ENCODE measurements around the gene MPHOSPH9.

MPHOSPH9 gene

GRCh38 chr12:123268850-123269249 lies 35.9 kb upstream of the MPHOSPH9 start:
- TF ChIP-seq SIN3A (IDR thresholded peaks at IDR 0.05; ENCODE audit: borderline replicate concordance, insufficient read depth, low read length): no peak
- no peak for TF ChIP-seq REST (IDR thresholded peaks at IDR 0.05; ENCODE audit: insufficient read depth in 1 of 2, low read depth in 2 of 2, low read length in 2 of 2)
- no peak for TF ChIP-seq TAF1 (IDR thresholded peaks at IDR 0.05; ENCODE audit: borderline replicate concordance, insufficient read depth, low read length)
- TF ChIP-seq POLR2AphosphoS5 (IDR thresholded peaks at IDR 0.05; ENCODE audit: low read depth, low read length): no peak
- no peak for TF ChIP-seq FOXP2 (optimal IDR thresholded peaks at IDR 0.05; ENCODE audit: borderline replicate concordance, extremely low read depth, extremely low read length, insufficient read depth)

- no peak for TF ChIP-seq REST (IDR thresholded peaks at IDR 0.05; ENCODE audit: insufficient read depth in 1 of 2, low read depth in 2 of 2, low read length in 2 of 2)
- no peak for TF ChIP-seq SIN3A (IDR thresholded peaks at IDR 0.05; ENCODE audit: borderline replicate concordance, insufficient read depth, low read length)
Measured at GRCh38 chr12:123267991-123268843, 35.3 kb upstream of the MPHOSPH9 start.

- TF ChIP-seq SIN3A (IDR thresholded peaks at IDR 0.05; ENCODE audit: borderline replicate concordance, insufficient read depth, low read length) (no peak), REST (IDR thresholded peaks at IDR 0.05; ENCODE audit: insufficient read depth in 1 of 2, low read depth in 2 of 2, low read length in 2 of 2) (no peak), TAF1 (IDR thresholded peaks at IDR 0.05; ENCODE audit: borderline replicate concordance, insufficient read depth, low read length) (no peak), FOXP2 (optimal IDR thresholded peaks at IDR 0.05; ENCODE audit: borderline replicate concordance, extremely low read depth, extremely low read length, insufficient read depth) (no peak), POLR2AphosphoS5 (IDR thresholded peaks at IDR 0.05; ENCODE audit: low read depth, low read length) (no peak)
Measured at GRCh38 chr12:123267335-123267920, 34.5 kb upstream of the MPHOSPH9 start.

- no peak for TF ChIP-seq REST (IDR thresholded peaks at IDR 0.05; ENCODE audit: insufficient read depth in 1 of 2, low read depth in 2 of 2, low read length in 2 of 2)
- TF ChIP-seq POLR2AphosphoS5 (IDR thresholded peaks at IDR 0.05; ENCODE audit: low read depth, low read length): no peak
- no peak for TF ChIP-seq FOXP2 (optimal IDR thresholded peaks at IDR 0.05; ENCODE audit: borderline replicate concordance, extremely low read depth, extremely low read length, insufficient read depth)
- no peak for TF ChIP-seq TAF1 (IDR thresholded peaks at IDR 0.05; ENCODE audit: borderline replicate concordance, insufficient read depth, low read length)
- TF ChIP-seq SIN3A (IDR thresholded peaks at IDR 0.05; ENCODE audit: borderline replicate concordance, insufficient read depth, low read length): no peak
Measured at GRCh38 chr12:123266679-123267277, 33.8 kb upstream of the MPHOSPH9 start.

Measured in PFSK-1 (cell line).